Activated B cell treated with CpG ODN at 0.5 μM for 24 hours (primary cell): ENCODE data around the gene ATP9A. TPM values are rescaled to one million over a fixed set of nuclear protein-coding genes. Genes with fewer than 3 reads are reported as not detected.

Experiments used
- ATAC-seq: fragments of 200-7000 bp; cut with Tn5 transposase; one replicate; pipeline ENCODE4 v1.10.0; 2021; ENCODE audit warnings: low read depth, mild to moderate bottlenecking, moderate library complexity
- CTCF ChIA-PET: fragments of 350-600 bp; sonication (Branson Sonifier 250); formaldehyde crosslinking; loops from one replicate; lab custom pipeline; 2021; ENCODE audit warnings: antibody characterized with exemption; lab: Charles Lee
- POLR2A ChIA-PET: fragments of 350-600 bp; sonication (Branson Sonifier 250); formaldehyde crosslinking; loops from one replicate; lab custom pipeline; 2021; ENCODE audit warnings: antibody characterized with exemption; lab: Charles Lee
- DNase-seq: peaks from one replicate; pipeline ENCODE4 v3.0.0; 2022
- H3K27ac Mint-ChIP-seq: one replicate; pipeline ENCODE4 v1.8.0; 2020; ENCODE audit warnings: mixed read lengths
- H3K27me3 Mint-ChIP-seq: one replicate; pipeline ENCODE4 v1.8.0; 2021; ENCODE audit warnings: mixed read lengths
- H3K36me3 Mint-ChIP-seq: one replicate; pipeline ENCODE4 v1.8.0; 2021; ENCODE audit warnings: low read depth, mixed read lengths
- H3K4me1 Mint-ChIP-seq: one replicate; pipeline ENCODE4 v1.8.0; 2021; ENCODE audit warnings: mixed read lengths
- H3K4me3 Mint-ChIP-seq: one replicate; pipeline ENCODE4 v1.8.0; 2020; ENCODE audit warnings: mild to moderate bottlenecking, mixed read lengths
- H3K9me3 Mint-ChIP-seq: one replicate; pipeline ENCODE4 v1.8.0; 2020; ENCODE audit warnings: mixed read lengths
- CTCF ChIP-seq: fragments of 200-600 bp; IDR thresholded peaks from one replicate; pipeline ENCODE4 v1.8.0; 2022; ENCODE audit warnings: antibody characterized with exemption, mild to moderate bottlenecking
- intact Hi-C: fragments of 100-400 bp; cut with micrococcal nuclease; formaldehyde crosslinking; loops from one replicate; pipeline ENCODE4 v1.15.1; 2024
- total RNA-seq: library from RNA; stranded (reverse); gene quantifications from 2 replicates; pipeline ENCODE4 v1.2.3, GENCODE V29; 2022

Gene ATP9A
- total RNA-seq, 1 donor from 2014 or later = 0.07 TPM

GRCh38 chr20:51586005-51586440 lies 182.2 kb downstream of the ATP9A start:
- Mint-ChIP-seq H3K4me1 (peaks cover 5% of the 10 kb centered on the region), H3K27ac (no peak overlapping the region), H3K27me3 (peaks cover 16% of the 10 kb centered on the region), H3K36me3 (no peaks in the 10 kb centered on the region), H3K9me3 (no peaks in the 10 kb centered on the region), H3K4me3 (no peak overlapping the region)
- no peak for TF ChIP-seq CTCF
- ChIA-PET POLR2A (interaction anchor here (0.5 to 0.6 kb wide), 2 partner anchors 52 to 789 kb away, joined by 3 read pairs; no protein-coding TSS in a partner anchor), CTCF (no interaction called here)
- DNase-seq (no peak), ATAC-seq (no peak)
- intact Hi-C loops = no loop called here

GRCh38 chr20:51585148-51585547 lies 183.0 kb downstream of the ATP9A start:
- no peaks in the 10 kb centered on the region for H3K36me3 Mint-ChIP-seq
- H3K9me3 Mint-ChIP-seq = no peaks in the 10 kb centered on the region

DNA sequence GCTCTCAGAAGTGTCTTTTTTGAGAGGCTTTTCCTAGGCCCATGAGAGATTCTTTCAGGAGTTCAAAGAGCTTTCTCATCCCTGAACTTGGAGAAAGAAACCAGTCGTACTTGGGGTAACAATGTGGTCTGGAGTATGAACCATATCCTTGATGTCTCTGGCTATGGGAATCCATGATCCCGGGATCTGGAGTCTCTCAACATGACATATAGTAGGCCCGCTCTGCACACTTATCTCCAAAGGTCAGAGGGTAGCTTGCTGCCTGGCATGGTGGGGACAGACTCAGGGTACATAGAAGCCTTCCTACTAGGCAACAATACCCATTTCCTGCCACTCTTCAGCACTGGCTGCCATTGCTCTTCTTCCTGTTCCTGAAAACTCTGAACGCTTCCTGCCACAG lies 183.5 kb downstream of the ATP9A start:
- DNase-seq (no peak), ATAC-seq (no peak)
- H3K27me3 Mint-ChIP-seq = peaks cover 20% of the 10 kb centered on the region
- TF ChIP-seq CTCF = no peak
- no peaks in the 10 kb centered on the region for H3K9me3 Mint-ChIP-seq
- CTCF ChIA-PET = no interaction called here
- H3K27ac Mint-ChIP-seq = no peak overlapping the region
- intact Hi-C loops = no loop called here
- no peaks in the 10 kb centered on the region for H3K36me3 Mint-ChIP-seq
- H3K4me3 Mint-ChIP-seq = no peak overlapping the region
- peaks cover 5% of the 10 kb centered on the region for H3K4me1 Mint-ChIP-seq
- POLR2A ChIA-PET = no interaction called here

More at GRCh38 chr20:51585148-51585547, 183.0 kb downstream of the ATP9A start:
- H3K4me3 Mint-ChIP-seq = no peak overlapping the region
- H3K4me1 Mint-ChIP-seq = peaks cover 5% of the 10 kb centered on the region
- POLR2A ChIA-PET = no interaction called here
- CTCF ChIA-PET = no interaction called here
- DNase-seq = no peak
- no peak overlapping the region for H3K27ac Mint-ChIP-seq
- ATAC-seq = no peak
- no peak for TF ChIP-seq CTCF
- peaks cover 18% of the 10 kb centered on the region for H3K27me3 Mint-ChIP-seq
- intact Hi-C loops = no loop called here

- H3K9me3 Mint-ChIP-seq = no peaks in the 10 kb centered on the region
- H3K27me3 Mint-ChIP-seq = peaks cover 22% of the 10 kb centered on the region
- ChIA-PET CTCF (no interaction called here), POLR2A (no interaction called here)
- intact Hi-C loops = no loop called here
- DNase-seq = no peak
- no peak for TF ChIP-seq CTCF
- H3K36me3 Mint-ChIP-seq = no peaks in the 10 kb centered on the region
- ATAC-seq = no peak
- no peak overlapping the region for H3K27ac Mint-ChIP-seq
- peaks cover 5% of the 10 kb centered on the region for H3K4me1 Mint-ChIP-seq
- H3K4me3 Mint-ChIP-seq = no peak overlapping the region
These were observed 184.1 kb downstream of the ATP9A start for GRCh38 chr20:51584116-51584515.

DNA sequence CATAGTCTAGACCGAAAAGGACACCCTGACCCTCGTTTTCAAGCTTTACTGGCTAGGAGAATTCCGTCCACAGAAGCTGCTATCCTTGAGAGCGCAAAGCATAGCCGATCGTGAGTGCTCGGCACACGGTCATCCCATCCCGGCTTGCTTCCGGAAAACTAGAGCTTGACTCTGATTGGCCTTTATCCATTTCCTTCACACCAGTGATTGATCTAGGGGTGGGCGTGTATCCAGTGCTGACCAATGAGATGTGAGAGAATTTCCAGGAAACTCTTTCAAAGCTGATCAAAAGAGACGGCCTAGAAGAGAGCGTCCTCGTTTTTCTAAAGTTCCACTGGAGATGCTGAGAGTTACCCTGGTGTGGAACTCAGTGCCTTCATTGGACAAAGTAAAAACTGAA lies 184.7 kb downstream of the ATP9A start:
- Mint-ChIP-seq H3K4me1 (peaks cover 5% of the 10 kb centered on the region), H3K9me3 (no peaks in the 10 kb centered on the region), H3K27ac (no peak overlapping the region), H3K27me3 (peaks cover 22% of the 10 kb centered on the region), H3K4me3 (no peak overlapping the region), H3K36me3 (no peaks in the 10 kb centered on the region)
- ChIA-PET POLR2A (no interaction called here), CTCF (no interaction called here)
- no peak for TF ChIP-seq CTCF
- intact Hi-C loops = no loop called here
- ATAC-seq (no peak), DNase-seq (no peak)
